Osteoblast (primary cell): ENCODE measurements around the gene ARHGAP32. TPM values are rescaled to one million over a fixed set of nuclear protein-coding genes. Genes with fewer than 3 reads are reported as not detected.

Experiments
- DNase-seq: peaks from one replicate; pipeline ENCODE4 v3.0.0; 2011; ENCODE audit warnings: low spot score, mixed read lengths; ENCODE audit not compliant: insufficient read length; ENCODE audit errors: missing footprints
- H2AFZ ChIP-seq: 2 replicates; pipeline ENCODE4 v1.6.0; 2011; ENCODE audit warnings: mild to moderate bottlenecking, low read length
- H3K27ac ChIP-seq: 2 replicates; pipeline ENCODE4 v1.5.1; 2011; ENCODE audit warnings: mild to moderate bottlenecking, low read depth, low read length, moderate library complexity
- H3K27me3 ChIP-seq: 2 replicates; pipeline ENCODE4 v1.6.0; 2012; ENCODE audit warnings: mild to moderate bottlenecking, control low read depth, inconsistent platforms, low read length, moderate library complexity; ENCODE audit not compliant: insufficient read depth
- H3K36me3 ChIP-seq: 2 replicates; pipeline ENCODE4 v1.5.1; 2011; ENCODE audit warnings: mild to moderate bottlenecking, low read length, control low read depth, moderate library complexity; ENCODE audit not compliant: insufficient read depth
- H3K4me1 ChIP-seq: 2 replicates; pipeline ENCODE4 v1.5.1; 2011; ENCODE audit warnings: mild to moderate bottlenecking, low read length, control low read depth, moderate library complexity; ENCODE audit not compliant: insufficient read depth
- H3K4me2 ChIP-seq: 2 replicates; pipeline ENCODE4 v1.6.0; 2011; ENCODE audit warnings: mild to moderate bottlenecking, low read length; ENCODE audit not compliant: insufficient read depth
- H3K4me3 ChIP-seq: fragments of 200-600 bp; sonication (generic); 3 replicates; pipeline ENCODE4 v1.5.1; 2012; ENCODE audit warnings: mild to moderate bottlenecking, low read length, inconsistent platforms; ENCODE audit not compliant: insufficient read depth
- H3K79me2 ChIP-seq: 2 replicates; pipeline ENCODE4 v1.6.0; 2012; ENCODE audit warnings: mild to moderate bottlenecking, low read length, control low read depth, inconsistent platforms; ENCODE audit not compliant: insufficient read depth
- H3K9me3 ChIP-seq: 2 replicates; pipeline ENCODE4 v1.5.1; 2011; ENCODE audit warnings: low read depth, low read length, control low read depth
- H4K20me1 ChIP-seq: 2 replicates; pipeline ENCODE4 v1.6.0; 2012; ENCODE audit warnings: mild to moderate bottlenecking, low read length, control low read depth; ENCODE audit not compliant: insufficient read depth
- total RNA-seq: library from RNA; depleted of rRNA; stranded (reverse); fragments of >200 nt; gene quantifications from 2 replicates; pipeline ENCODE4 v1.2.3, GENCODE V29; 2012
- TF ChIP-seq, protein P1 (sequence below): IDR thresholded peaks from 2 replicates; pipeline ENCODE4 v1.5.1; 2011; ENCODE audit warnings: mild to moderate bottlenecking, low read depth, low read length, moderate library complexity; ENCODE audit errors: extremely low read depth

Gene ARHGAP32
- total RNA-seq, 1 donor = 25.3 TPM

DNA sequence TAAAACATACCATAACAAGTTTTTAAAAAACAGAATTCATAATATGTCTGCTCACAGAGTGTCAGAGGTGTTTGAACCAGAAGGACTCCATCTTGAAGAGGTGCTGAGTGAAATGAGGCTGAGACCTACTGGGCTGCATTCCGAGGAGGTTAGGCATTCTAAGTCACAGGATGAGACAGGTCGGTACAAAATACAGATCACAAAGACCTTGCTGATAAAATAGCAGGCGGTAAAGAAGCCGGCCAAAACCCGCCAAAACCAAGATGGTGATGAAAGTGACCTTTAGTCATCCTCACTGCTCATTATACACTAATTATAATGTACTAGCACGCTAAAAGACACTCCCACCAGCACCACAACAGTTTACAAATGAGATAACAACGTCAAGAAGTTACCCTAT, 116.4 kb downstream of the ARHGAP32 start:
- H3K79me2 ChIP-seq = no peaks in the 10 kb centered on the region
- H4K20me1 ChIP-seq = no peaks in the 10 kb centered on the region
- no peak overlapping the region for H2AFZ ChIP-seq
- H3K4me3 ChIP-seq = no peak overlapping the region
- TF ChIP-seq, protein P1, sequence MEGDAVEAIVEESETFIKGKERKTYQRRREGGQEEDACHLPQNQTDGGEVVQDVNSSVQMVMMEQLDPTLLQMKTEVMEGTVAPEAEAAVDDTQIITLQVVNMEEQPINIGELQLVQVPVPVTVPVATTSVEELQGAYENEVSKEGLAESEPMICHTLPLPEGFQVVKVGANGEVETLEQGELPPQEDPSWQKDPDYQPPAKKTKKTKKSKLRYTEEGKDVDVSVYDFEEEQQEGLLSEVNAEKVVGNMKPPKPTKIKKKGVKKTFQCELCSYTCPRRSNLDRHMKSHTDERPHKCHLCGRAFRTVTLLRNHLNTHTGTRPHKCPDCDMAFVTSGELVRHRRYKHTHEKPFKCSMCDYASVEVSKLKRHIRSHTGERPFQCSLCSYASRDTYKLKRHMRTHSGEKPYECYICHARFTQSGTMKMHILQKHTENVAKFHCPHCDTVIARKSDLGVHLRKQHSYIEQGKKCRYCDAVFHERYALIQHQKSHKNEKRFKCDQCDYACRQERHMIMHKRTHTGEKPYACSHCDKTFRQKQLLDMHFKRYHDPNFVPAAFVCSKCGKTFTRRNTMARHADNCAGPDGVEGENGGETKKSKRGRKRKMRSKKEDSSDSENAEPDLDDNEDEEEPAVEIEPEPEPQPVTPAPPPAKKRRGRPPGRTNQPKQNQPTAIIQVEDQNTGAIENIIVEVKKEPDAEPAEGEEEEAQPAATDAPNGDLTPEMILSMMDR = no peak
- no peaks in the 10 kb centered on the region for H3K4me1 ChIP-seq
- no peaks in the 10 kb centered on the region for H3K27me3 ChIP-seq
- no peak overlapping the region for H3K4me2 ChIP-seq
- no peak overlapping the region for H3K27ac ChIP-seq
- H3K36me3 ChIP-seq = no peaks in the 10 kb centered on the region
- no peak for DNase-seq
- no peaks in the 10 kb centered on the region for H3K9me3 ChIP-seq

DNA sequence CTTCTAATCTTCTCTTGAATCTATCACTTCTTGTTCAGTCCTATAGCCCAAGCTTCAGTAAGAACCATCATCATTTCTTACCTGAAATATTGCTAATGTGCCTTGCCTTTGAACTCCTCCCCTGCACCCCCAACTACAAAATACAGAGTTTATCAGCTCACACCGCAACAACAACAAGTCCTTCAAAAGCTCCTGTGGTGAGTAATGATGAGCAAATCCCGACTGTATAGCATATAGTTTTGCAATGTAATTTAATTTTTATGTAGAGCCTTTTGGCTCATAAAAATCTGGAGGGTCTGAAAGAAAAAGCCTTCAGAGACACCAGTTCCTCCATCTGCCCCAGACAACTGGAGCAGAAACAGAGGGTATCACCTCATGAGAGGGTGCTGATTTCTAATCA, 124.7 kb downstream of the ARHGAP32 start:
- Histone ChIP-seq H3K4me3 (no peak overlapping the region), H3K36me3 (no peaks in the 10 kb centered on the region)
- DNase-seq = no peak

DNA sequence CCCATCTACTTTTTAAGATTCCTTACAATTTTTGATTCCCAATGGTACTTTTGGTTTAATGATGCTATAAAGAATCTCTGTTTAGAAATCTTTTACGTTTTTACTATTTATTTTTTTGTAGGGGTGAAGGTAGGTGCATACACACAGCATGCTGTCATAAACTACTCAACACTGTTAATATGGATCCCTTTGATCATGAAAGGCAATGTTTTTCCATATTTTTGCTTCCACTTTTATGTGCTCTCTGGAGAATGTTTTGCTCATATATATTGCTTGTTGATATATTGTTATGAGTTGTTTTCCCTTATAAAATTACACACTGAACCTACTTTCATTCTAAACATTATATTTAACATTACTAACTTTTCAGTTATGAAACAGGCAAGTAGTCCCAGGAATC, 125.9 kb downstream of the ARHGAP32 start:
- Histone ChIP-seq H3K79me2 (no peaks in the 10 kb centered on the region), H2AFZ (no peak overlapping the region), H3K27me3 (no peaks in the 10 kb centered on the region), H3K4me3 (no peak overlapping the region), H4K20me1 (no peaks in the 10 kb centered on the region), H3K4me2 (no peak overlapping the region), H3K27ac (no peak overlapping the region), H3K9me3 (no peaks in the 10 kb centered on the region), H3K36me3 (no peaks in the 10 kb centered on the region), H3K4me1 (peaks cover 5% of the 10 kb centered on the region)
- TF ChIP-seq, protein P1 = no peak
- no peak for DNase-seq

More for the DNA sequence above, 124.7 kb downstream of the ARHGAP32 start:
- TF ChIP-seq, protein P1 = no peak
- Histone ChIP-seq H3K27ac (no peak overlapping the region), H3K4me1 (no peaks in the 10 kb centered on the region), H4K20me1 (no peaks in the 10 kb centered on the region), H3K9me3 (no peaks in the 10 kb centered on the region), H3K79me2 (no peaks in the 10 kb centered on the region), H3K4me2 (no peak overlapping the region), H3K27me3 (no peaks in the 10 kb centered on the region), H2AFZ (no peak overlapping the region)

DNA sequence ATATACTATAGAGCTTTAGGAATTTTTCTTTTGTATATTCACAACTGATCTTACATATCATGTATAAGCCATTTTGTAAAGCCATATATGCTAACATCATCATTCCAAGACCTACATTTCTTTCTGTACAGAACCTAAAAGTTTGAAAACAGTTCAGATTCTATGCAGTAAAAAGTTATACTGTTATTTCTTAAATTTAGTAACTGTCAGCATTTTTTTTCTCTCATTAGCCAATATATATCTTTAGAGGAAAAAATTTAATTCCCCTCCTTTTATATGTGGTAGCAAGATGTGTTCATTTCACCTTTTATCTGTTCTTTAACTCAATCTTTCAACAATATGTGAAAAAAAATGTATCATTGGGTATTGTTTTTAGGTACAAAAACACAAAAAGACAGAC, 129.0 kb downstream of the ARHGAP32 start:
- H3K79me2 ChIP-seq = no peaks in the 10 kb centered on the region
- peaks cover 5% of the 10 kb centered on the region for H3K4me1 ChIP-seq
- H3K4me2 ChIP-seq = no peak overlapping the region
- no peaks in the 10 kb centered on the region for H4K20me1 ChIP-seq
- H2AFZ ChIP-seq = no peak overlapping the region
- DNase-seq = no peak
- no peaks in the 10 kb centered on the region for H3K27me3 ChIP-seq
- no peak overlapping the region for H3K27ac ChIP-seq
- no peaks in the 10 kb centered on the region for H3K36me3 ChIP-seq
- TF ChIP-seq, protein P1 = no peak
- H3K4me3 ChIP-seq = no peak overlapping the region
- no peaks in the 10 kb centered on the region for H3K9me3 ChIP-seq
